ENCODE measurements around the gene C20orf144. TPM values are rescaled to one million over a fixed set of nuclear protein-coding genes. Genes with fewer than 3 reads are reported as not detected.
"Not testable (repeated sequence)": the region's sequence is repeated elsewhere in the genome, so short reads cannot be mapped to it uniquely, and the experiment has no call there.

C20orf144 gene
- not detected for total RNA-seq
- long read RNA-seq, result 0 reads

GRCh38 chr20:33662172-33662571 is at the start of gene C20orf144:
Gene C20orf144, plus strand, starts transcription at chr20:33662327. Its CDS starts 19 bp downstream, at chr20:33662346.
- DNase-seq (ENCODE audit: low spot score), result no peak

GRCh38 chr20:33621717-33622400 is 40.3 kb upstream of the C20orf144 start:
- no peak for DNase-seq (ENCODE audit: low spot score)

- DNase-seq (ENCODE audit: low spot score), result no peak
Measured at GRCh38 chr20:33622705-33623365, 39.3 kb upstream of the C20orf144 start.

- no peak for DNase-seq (ENCODE audit: low spot score)
Measured at GRCh38 chr20:33624399-33624798, 37.7 kb upstream of the C20orf144 start.

- DNase-seq (ENCODE audit: low spot score), result no peak
Measured at GRCh38 chr20:33626190-33626589, 35.9 kb upstream of the C20orf144 start.

GRCh38 chr20:33627577-33628216 is 34.4 kb upstream of the C20orf144 start:
- no peak for DNase-seq (ENCODE audit: low spot score)

- no peak for DNase-seq (ENCODE audit: low spot score)
Measured at GRCh38 chr20:33629533-33629932, 32.6 kb upstream of the C20orf144 start.

- DNase-seq (ENCODE audit: low spot score), result no peak
Measured at GRCh38 chr20:33629979-33630378, 32.1 kb upstream of the C20orf144 start.

- no peak for DNase-seq (ENCODE audit: low spot score)
Measured at GRCh38 chr20:33630507-33630906, 31.6 kb upstream of the C20orf144 start.

GRCh38 chr20:33631910-33632309 is 30.2 kb upstream of the C20orf144 start:
- not testable (repeated sequence) for DNase-seq (ENCODE audit: low spot score)

- no peak for DNase-seq (ENCODE audit: low spot score)
Measured at GRCh38 chr20:33635341-33635740, 26.8 kb upstream of the C20orf144 start.

GRCh38 chr20:33636776-33637175 is 25.4 kb upstream of the C20orf144 start:
- DNase-seq (ENCODE audit: low spot score), result no peak

- no peak for DNase-seq (ENCODE audit: low spot score)
Measured at GRCh38 chr20:33640287-33640686, 21.8 kb upstream of the C20orf144 start.

- DNase-seq (ENCODE audit: low spot score), result no peak
Measured at GRCh38 chr20:33644313-33645071, 17.6 kb upstream of the C20orf144 start.

- DNase-seq (ENCODE audit: low spot score), result no peak
Measured at GRCh38 chr20:33645072-33645358, 17.1 kb upstream of the C20orf144 start.

GRCh38 chr20:33645396-33645795 is 16.7 kb upstream of the C20orf144 start:
- no peak for DNase-seq (ENCODE audit: low spot score)

- no peak for DNase-seq (ENCODE audit: low spot score)
Measured at GRCh38 chr20:33646191-33646590, 15.9 kb upstream of the C20orf144 start.

GRCh38 chr20:33646959-33647602 is 15.0 kb upstream of the C20orf144 start:
- DNase-seq (ENCODE audit: low spot score), result not testable (repeated sequence)

GRCh38 chr20:33647603-33648395 is 14.3 kb upstream of the C20orf144 start:
- no peak for DNase-seq (ENCODE audit: low spot score)

- DNase-seq (ENCODE audit: low spot score), result no peak
Measured at GRCh38 chr20:33648396-33649004, 13.6 kb upstream of the C20orf144 start.
